ENCODE measurements around the gene CDADC1. TPM values are rescaled to one million over a fixed set of nuclear protein-coding genes. Genes with fewer than 3 reads are reported as not detected.

Gene CDADC1
- total and polyA plus RNA-seq, 2 of the 13 experiments (the other 11 are each of a cell fraction or from before 2014, with no cell fraction given) = 2.4 to 9.0 TPM

DNA sequence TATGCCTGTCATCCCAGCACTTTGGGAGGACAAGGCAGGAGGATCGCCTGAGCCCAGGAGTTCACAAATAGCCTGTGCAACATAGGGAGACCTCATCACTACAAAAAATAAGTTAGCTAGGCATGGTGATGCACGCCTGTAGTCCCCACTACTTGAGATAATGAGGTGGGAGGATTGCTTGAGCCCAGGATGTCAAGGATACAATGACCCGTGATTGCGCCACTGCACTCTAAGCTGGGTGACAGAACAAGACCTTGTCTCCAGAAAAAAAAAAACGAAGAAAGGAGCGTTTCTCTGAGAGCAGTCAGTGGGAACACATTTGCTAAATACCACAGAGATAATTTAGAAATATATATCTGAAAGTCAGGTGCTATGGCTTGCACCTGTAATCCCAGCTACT, 11.9 kb downstream of the CDADC1 start (continued):
- TF ChIP-seq ZNF768 (CRISPR knock-in tag; IDR thresholded peaks at IDR 0.05) = no peak
- TF ChIP-seq ZSCAN12 (CRISPR knock-in tag; IDR thresholded peaks at IDR 0.05) = no peak
- no peak for TF ChIP-seq ZNF670 (CRISPR knock-in tag; IDR thresholded peaks at IDR 0.05; ENCODE audit: borderline replicate concordance)
- TF ChIP-seq ZNF530 (CRISPR knock-in tag; IDR thresholded peaks at IDR 0.05; ENCODE audit: low read depth) = no peak

DNA sequence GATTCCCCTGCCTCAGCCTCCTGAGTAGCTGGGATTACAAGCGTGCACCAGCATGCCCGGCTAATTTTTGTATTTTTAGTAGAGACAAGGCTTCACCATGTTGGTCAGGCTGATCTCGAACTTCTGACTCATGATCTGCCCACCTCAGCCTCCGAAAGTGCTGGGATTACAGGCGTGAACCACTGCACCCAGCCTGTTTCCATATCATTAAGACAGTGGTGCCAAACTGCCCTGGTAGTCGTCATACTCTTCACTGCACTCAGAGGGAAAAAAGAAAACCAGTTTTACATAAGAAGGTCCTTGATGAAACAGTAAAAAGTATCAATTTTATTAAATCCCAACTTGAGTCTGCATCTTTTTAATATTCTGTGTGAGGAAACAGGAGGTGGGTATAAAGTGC, 14.9 kb downstream of the CDADC1 start:
- no peaks in the 10 kb centered on the region for H3K79me2 ChIP-seq (ENCODE audit: insufficient read depth, low read length)
- H3K36me3 ChIP-seq (replicated peaks in 1 of 2; ENCODE audit: control insufficient read depth in 1 of 2, insufficient read depth in 2 of 2, low read length in 2 of 2) = peaks cover 6 to 29% of the 10 kb centered on the region in 2 experiments; a peak in 4 of 5 replicates
- H3K4me3 ChIP-seq (replicated peaks in 1 of 3; ENCODE audit: insufficient read depth in 1 of 3, low read depth in 2 of 3, low read length in 3 of 3) = no peak overlapping the region
- in situ Hi-C loops (cut with HindIII; ENCODE audit: extremely low pct_ligation_motif_present, low pct_unique_long_range_greater_than_20kb) = no loop called here
- H3K27me3 ChIP-seq (ENCODE audit: control insufficient read depth in 1 of 2, insufficient read depth in 2 of 2, low read length in 2 of 2) = no peaks in the 10 kb centered on the region
- ChIA-PET CTCF (ENCODE audit: low intra/inter-chr PET ratio, low total read pairs) (no interaction called here), POLR2A (no interaction called here)
- DNase-seq (ENCODE audit: low spot score) (no peak), ATAC-seq (no peak), FAIRE-seq (no peak)
- no peaks in the 10 kb centered on the region for H3K9me3 ChIP-seq (ENCODE audit: low read length)
- H2AFZ ChIP-seq (ENCODE audit: low read length) = no peak overlapping the region
- H3K9ac ChIP-seq (ENCODE audit: insufficient read depth, low read depth, low read length) = no peak overlapping the region
- no peaks in the 10 kb centered on the region for H4K20me1 ChIP-seq (ENCODE audit: insufficient read depth, low read length)
- H3K4me1 ChIP-seq (ENCODE audit: insufficient read depth, low read length) = no peaks in the 10 kb centered on the region
- H3K27ac ChIP-seq (ENCODE audit: extremely low read length, insufficient read depth, low read length) = no peak overlapping the region
- no peak overlapping the region for H3K4me2 ChIP-seq (ENCODE audit: low read depth, low read length)
- WGBS (ENCODE audit: low lambda C conversion rate) = 96% methylated on average over 6 of the region's 6 CpGs
- intact Hi-C loops (cut with micrococcal nuclease; ENCODE audit: unreplicated experiment) = no loop called here
- no TSS peak for BruUV-seq (replicated peaks)
- TF ChIP-seq RFXANK (CRISPR knock-in tag; IDR thresholded peaks at IDR 0.05) = no peak
- no peak for TF ChIP-seq ZNF10 (CRISPR knock-in tag; IDR thresholded peaks at IDR 0.05; ENCODE audit: borderline replicate concordance, low read depth)
- TF ChIP-seq, protein P1, sequence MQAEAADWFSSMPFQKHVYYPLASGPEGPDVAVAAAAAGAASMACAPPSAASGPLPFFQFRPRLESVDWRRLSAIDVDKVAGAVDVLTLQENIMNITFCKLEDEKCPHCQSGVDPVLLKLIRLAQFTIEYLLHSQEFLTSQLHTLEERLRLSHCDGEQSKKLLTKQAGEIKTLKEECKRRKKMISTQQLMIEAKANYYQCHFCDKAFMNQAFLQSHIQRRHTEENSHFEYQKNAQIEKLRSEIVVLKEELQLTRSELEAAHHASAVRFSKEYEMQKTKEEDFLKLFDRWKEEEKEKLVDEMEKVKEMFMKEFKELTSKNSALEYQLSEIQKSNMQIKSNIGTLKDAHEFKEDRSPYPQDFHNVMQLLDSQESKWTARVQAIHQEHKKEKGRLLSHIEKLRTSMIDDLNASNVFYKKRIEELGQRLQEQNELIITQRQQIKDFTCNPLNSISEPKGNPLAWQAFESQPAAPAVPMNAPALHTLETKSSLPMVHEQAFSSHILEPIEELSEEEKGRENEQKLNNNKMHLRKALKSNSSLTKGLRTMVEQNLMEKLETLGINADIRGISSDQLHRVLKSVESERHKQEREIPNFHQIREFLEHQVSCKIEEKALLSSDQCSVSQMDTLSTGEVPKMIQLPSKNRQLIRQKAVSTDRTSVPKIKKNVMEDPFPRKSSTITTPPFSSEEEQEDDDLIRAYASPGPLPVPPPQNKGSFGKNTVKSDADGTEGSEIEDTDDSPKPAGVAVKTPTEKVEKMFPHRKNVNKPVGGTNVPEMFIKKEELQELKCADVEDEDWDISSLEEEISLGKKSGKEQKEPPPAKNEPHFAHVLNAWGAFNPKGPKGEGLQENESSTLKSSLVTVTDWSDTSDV (CRISPR knock-in tag; IDR thresholded peaks at IDR 0.05) = no peak
- TF ChIP-seq, protein P2, sequence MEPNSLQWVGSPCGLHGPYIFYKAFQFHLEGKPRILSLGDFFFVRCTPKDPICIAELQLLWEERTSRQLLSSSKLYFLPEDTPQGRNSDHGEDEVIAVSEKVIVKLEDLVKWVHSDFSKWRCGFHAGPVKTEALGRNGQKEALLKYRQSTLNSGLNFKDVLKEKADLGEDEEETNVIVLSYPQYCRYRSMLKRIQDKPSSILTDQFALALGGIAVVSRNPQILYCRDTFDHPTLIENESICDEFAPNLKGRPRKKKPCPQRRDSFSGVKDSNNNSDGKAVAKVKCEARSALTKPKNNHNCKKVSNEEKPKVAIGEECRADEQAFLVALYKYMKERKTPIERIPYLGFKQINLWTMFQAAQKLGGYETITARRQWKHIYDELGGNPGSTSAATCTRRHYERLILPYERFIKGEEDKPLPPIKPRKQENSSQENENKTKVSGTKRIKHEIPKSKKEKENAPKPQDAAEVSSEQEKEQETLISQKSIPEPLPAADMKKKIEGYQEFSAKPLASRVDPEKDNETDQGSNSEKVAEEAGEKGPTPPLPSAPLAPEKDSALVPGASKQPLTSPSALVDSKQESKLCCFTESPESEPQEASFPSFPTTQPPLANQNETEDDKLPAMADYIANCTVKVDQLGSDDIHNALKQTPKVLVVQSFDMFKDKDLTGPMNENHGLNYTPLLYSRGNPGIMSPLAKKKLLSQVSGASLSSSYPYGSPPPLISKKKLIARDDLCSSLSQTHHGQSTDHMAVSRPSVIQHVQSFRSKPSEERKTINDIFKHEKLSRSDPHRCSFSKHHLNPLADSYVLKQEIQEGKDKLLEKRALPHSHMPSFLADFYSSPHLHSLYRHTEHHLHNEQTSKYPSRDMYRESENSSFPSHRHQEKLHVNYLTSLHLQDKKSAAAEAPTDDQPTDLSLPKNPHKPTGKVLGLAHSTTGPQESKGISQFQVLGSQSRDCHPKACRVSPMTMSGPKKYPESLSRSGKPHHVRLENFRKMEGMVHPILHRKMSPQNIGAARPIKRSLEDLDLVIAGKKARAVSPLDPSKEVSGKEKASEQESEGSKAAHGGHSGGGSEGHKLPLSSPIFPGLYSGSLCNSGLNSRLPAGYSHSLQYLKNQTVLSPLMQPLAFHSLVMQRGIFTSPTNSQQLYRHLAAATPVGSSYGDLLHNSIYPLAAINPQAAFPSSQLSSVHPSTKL (CRISPR knock-in tag; IDR thresholded peaks at IDR 0.05) = no peak
- no peak for TF ChIP-seq SNRNP70 (IDR thresholded peaks at IDR 0.05; ENCODE audit: low read depth, low read length)
- TF ChIP-seq TOE1 (CRISPR knock-in tag; IDR thresholded peaks at IDR 0.05) = no peak
- no peak for TF ChIP-seq STAG1 (CRISPR knock-in tag; IDR thresholded peaks at IDR 0.05)
- no peak for TF ChIP-seq ZNF775 (CRISPR knock-in tag; IDR thresholded peaks at IDR 0.05; ENCODE audit: borderline replicate concordance)
- TF ChIP-seq ZNF383 (CRISPR knock-in tag; IDR thresholded peaks at IDR 0.05; ENCODE audit: borderline replicate concordance) = no peak
- no peak for TF ChIP-seq SMAD9 (CRISPR knock-in tag; IDR thresholded peaks at IDR 0.05)
- TF ChIP-seq ZNF850 (CRISPR knock-in tag; conservative IDR thresholded peaks at IDR 0.05) = no peak

All from HepG2 (cell line).